ENCODE measurements around the gene CD200R1. TPM values are rescaled to one million over a fixed set of nuclear protein-coding genes. Genes with fewer than 3 reads are reported as not detected.
"Not testable (repeated sequence)": the region's sequence is repeated elsewhere in the genome, so short reads cannot be mapped to it uniquely, and the experiment has no call there.

The CD200R1 gene
- total and polyA plus RNA-seq, 2 experiments from 2014 or later, result 0.45 to 0.93 TPM

DNA sequence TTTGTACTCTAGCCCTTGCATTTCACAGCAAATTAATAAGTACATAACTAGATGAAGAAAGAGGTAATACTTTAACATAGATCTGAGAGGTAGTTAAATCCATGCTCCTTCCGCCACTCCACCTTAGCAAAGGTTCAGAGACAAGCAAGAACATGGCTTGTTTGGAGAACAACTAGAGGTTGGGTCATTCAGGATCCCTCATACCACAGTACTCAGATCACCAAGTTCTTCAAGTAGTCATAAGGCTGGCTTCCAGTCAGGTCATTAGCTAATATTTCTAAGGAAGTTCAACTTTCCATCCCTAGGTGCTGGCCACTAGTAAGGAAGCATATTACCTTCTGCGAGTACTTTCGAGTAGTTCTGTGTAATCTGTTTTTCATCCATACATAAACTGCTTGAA, 44.1 kb downstream of the CD200R1 start:
- Histone ChIP-seq H2AFZ (no peak overlapping the region), H3K27me3 (no peaks in the 10 kb centered on the region), H3K9me3 (ENCODE audit: low read depth) (no peaks in the 10 kb centered on the region), H3K27ac (no peak overlapping the region), H3K4me2 (no peak overlapping the region), H3K79me2 (no peaks in the 10 kb centered on the region), H3K36me3 (replicated peaks; ENCODE audit: insufficient read depth, low read depth) (no peaks in the 10 kb centered on the region), H3K9me2 (replicated peaks; ENCODE audit: insufficient read depth) (no peaks in the 10 kb centered on the region), H3K4me3 (no peak overlapping the region), H3K4me1 (ENCODE audit: insufficient read depth) (no peaks in the 10 kb centered on the region), H4K20me1 (ENCODE audit: insufficient read depth, poor library complexity, severe bottlenecking) (no peaks in the 10 kb centered on the region)
- DNase-seq (ENCODE audit: low spot score), result no peak
- 92% methylated on average over 3 of the region's 3 CpGs for WGBS (ENCODE audit: low lambda C conversion rate, missing lambda C conversion rate)
- TF ChIP-seq EZH2 (IDR thresholded peaks at IDR 0.05; ENCODE audit: borderline replicate concordance) (no peak), EZH2phosphoT487 (IDR thresholded peaks at IDR 0.05; ENCODE audit: low read depth, severe bottlenecking, unreplicated experiment) (no peak)
- TF ChIP-seq, protein P1, sequence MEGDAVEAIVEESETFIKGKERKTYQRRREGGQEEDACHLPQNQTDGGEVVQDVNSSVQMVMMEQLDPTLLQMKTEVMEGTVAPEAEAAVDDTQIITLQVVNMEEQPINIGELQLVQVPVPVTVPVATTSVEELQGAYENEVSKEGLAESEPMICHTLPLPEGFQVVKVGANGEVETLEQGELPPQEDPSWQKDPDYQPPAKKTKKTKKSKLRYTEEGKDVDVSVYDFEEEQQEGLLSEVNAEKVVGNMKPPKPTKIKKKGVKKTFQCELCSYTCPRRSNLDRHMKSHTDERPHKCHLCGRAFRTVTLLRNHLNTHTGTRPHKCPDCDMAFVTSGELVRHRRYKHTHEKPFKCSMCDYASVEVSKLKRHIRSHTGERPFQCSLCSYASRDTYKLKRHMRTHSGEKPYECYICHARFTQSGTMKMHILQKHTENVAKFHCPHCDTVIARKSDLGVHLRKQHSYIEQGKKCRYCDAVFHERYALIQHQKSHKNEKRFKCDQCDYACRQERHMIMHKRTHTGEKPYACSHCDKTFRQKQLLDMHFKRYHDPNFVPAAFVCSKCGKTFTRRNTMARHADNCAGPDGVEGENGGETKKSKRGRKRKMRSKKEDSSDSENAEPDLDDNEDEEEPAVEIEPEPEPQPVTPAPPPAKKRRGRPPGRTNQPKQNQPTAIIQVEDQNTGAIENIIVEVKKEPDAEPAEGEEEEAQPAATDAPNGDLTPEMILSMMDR (IDR thresholded peaks at IDR 0.05; ENCODE audit: poor library complexity), result no peak

DNA sequence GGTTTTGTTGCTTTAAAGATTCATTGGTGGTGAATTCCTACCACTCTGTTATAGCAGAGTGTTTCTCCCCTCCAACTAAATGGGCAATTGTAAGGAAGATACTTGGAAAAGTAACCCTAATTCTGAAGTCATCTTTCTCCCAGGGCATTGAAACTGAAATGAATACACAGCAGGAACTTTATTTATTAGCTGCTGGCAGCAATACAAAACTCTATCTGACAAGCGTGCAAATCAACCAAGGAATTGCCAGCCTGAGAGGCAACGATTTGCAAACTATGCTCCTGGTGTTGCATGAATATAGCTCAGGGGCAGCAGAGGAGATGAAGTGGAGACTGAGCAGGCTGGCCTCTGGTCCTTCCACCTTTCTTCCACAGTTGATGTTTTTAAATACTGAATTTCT, 48.9 kb downstream of the CD200R1 start:
- no peak overlapping the region for H2AFZ ChIP-seq
- H3K9me2 ChIP-seq (replicated peaks; ENCODE audit: insufficient read depth), result no peaks in the 10 kb centered on the region
- 60% methylated on average over 2 of the region's 2 CpGs for WGBS (ENCODE audit: low lambda C conversion rate, missing lambda C conversion rate)
- H3K4me1 ChIP-seq (ENCODE audit: insufficient read depth), result no peaks in the 10 kb centered on the region
- TF ChIP-seq EZH2 (IDR thresholded peaks at IDR 0.05; ENCODE audit: borderline replicate concordance) (no peak), EZH2phosphoT487 (IDR thresholded peaks at IDR 0.05; ENCODE audit: low read depth, severe bottlenecking, unreplicated experiment) (no peak)
- TF ChIP-seq, protein P1 (IDR thresholded peaks at IDR 0.05; ENCODE audit: poor library complexity), result no peak
- no peaks in the 10 kb centered on the region for H4K20me1 ChIP-seq (ENCODE audit: insufficient read depth, poor library complexity, severe bottlenecking)
- no peak overlapping the region for H3K4me2 ChIP-seq
- DNase-seq (ENCODE audit: low spot score), result no peak
- no peaks in the 10 kb centered on the region for H3K79me2 ChIP-seq
- H3K36me3 ChIP-seq (replicated peaks; ENCODE audit: insufficient read depth, low read depth), result no peaks in the 10 kb centered on the region
- no peaks in the 10 kb centered on the region for H3K27me3 ChIP-seq
- H3K9me3 ChIP-seq (ENCODE audit: low read depth), result no peaks in the 10 kb centered on the region
- no peak overlapping the region for H3K4me3 ChIP-seq
- no peak overlapping the region for H3K27ac ChIP-seq

DNA sequence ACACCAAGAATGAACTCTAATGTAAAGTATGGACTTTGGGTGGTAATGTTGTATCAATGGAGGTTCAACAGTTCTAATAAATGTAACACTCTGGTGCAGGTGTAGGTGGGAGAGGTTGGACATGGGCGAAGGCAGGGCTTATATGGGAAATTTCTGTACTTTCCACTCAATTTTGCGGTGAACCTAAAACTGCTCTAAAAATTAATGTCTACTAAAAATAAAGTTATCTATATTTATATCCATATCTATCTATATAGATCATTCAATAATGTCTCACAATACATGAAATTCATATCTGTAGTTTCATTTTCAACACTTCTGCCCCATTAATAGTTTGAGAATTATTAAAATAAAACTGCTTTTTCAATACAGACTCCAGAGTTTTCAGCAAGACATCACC, 49.3 kb downstream of the CD200R1 start:
- H3K9me3 ChIP-seq (ENCODE audit: low read depth), result no peaks in the 10 kb centered on the region
- no peaks in the 10 kb centered on the region for H3K36me3 ChIP-seq (replicated peaks; ENCODE audit: insufficient read depth, low read depth)
- H3K4me3 ChIP-seq, result no peak overlapping the region
- TF ChIP-seq EZH2phosphoT487 (IDR thresholded peaks at IDR 0.05; ENCODE audit: low read depth, severe bottlenecking, unreplicated experiment) (no peak), EZH2 (IDR thresholded peaks at IDR 0.05; ENCODE audit: borderline replicate concordance) (no peak)
- TF ChIP-seq, protein P1 (IDR thresholded peaks at IDR 0.05; ENCODE audit: poor library complexity), result no peak
- no peak overlapping the region for H2AFZ ChIP-seq
- H3K4me2 ChIP-seq, result no peak overlapping the region
- 95% methylated on average over 2 of the region's 2 CpGs for whole genome bisulfite sequencing (ENCODE audit: low lambda C conversion rate, missing lambda C conversion rate)
- H4K20me1 ChIP-seq (ENCODE audit: insufficient read depth, poor library complexity, severe bottlenecking), result no peaks in the 10 kb centered on the region
- no peaks in the 10 kb centered on the region for H3K27me3 ChIP-seq
- H3K9me2 ChIP-seq (replicated peaks; ENCODE audit: insufficient read depth), result no peaks in the 10 kb centered on the region
- no peak for DNase-seq (ENCODE audit: low spot score)
- H3K27ac ChIP-seq, result no peak overlapping the region
- H3K4me1 ChIP-seq (ENCODE audit: insufficient read depth), result no peaks in the 10 kb centered on the region
- no peaks in the 10 kb centered on the region for H3K79me2 ChIP-seq

DNA sequence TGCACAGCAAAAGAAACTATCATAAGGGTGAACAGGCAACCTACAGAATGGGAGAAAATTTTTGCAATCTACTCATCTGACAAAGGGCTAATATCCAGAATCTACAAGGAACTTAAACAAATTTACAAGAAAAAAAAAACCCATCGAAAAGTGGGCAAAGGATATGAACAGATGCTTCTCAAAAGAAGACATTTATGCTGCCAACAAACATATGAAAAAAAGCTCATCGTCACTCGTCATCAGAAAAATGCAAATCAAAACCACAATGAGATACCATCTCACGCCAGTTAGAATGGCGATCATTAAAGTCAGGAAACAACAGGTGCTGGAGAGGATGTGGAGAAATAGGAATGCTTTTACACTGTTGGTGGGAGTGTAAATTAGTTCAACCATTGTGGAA, 55.4 kb downstream of the CD200R1 start:
- H3K79me2 ChIP-seq, result not testable (repeated sequence)
- 93% methylated on average over 5 of the region's 5 CpGs for WGBS (ENCODE audit: low lambda C conversion rate, missing lambda C conversion rate)

More for the DNA sequence above, 55.4 kb downstream of the CD200R1 start:
- DNase-seq (ENCODE audit: low spot score); H3K27ac ChIP-seq; H3K27me3 ChIP-seq; H3K4me1 ChIP-seq (ENCODE audit: insufficient read depth); H4K20me1 ChIP-seq (ENCODE audit: insufficient read depth, poor library complexity, severe bottlenecking); H3K4me3 ChIP-seq; H3K9me2 ChIP-seq (replicated peaks; ENCODE audit: insufficient read depth); H3K36me3 ChIP-seq (replicated peaks; ENCODE audit: insufficient read depth, low read depth); H2AFZ ChIP-seq; H3K4me2 ChIP-seq; H3K9me3 ChIP-seq (ENCODE audit: low read depth): not testable (repeated sequence)
